ENCODE results near the gene SORCS2.

Gene SORCS2

DNA sequence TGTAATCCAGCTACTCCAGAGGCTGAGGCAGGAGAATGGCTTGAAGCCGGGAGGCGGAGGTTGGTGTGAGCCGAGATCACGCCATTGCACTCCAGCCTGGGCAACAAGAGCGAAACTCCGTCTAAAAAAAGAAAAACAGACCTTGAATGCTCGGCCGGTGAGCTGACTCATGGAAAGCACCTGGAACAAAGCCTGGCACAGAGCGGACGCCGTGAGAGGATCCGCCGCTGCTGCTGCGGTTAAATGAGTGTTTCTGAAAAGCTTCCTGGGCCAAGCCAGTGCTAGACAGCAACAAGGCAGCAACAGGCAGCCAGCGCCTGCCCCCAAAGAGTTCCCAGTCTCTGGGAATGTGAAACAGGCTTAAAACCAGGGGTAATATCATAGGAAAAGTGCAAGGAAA is 560.9 kb downstream of the SORCS2 start:
- Histone ChIP-seq H3K27ac (ENCODE audit: low read depth, low read length) (no peak overlapping the region), H3K27me3 (ENCODE audit: insufficient read depth, low read length) (no peaks in the 10 kb centered on the region), H3K9me3 (ENCODE audit: insufficient read depth, low read depth, low read length) (no peaks in the 10 kb centered on the region), H3K4ac (ENCODE audit: low read depth, low read length) (no peak overlapping the region), H3K23ac (ENCODE audit: low read length) (no peak overlapping the region), H4K12ac (ENCODE audit: low read depth, low read length) (no peak overlapping the region), H3K4me1 (ENCODE audit: control insufficient read depth in 1 of 2, insufficient read depth in 2 of 2, low read length in 2 of 2) (no peaks in the 10 kb centered on the region), H3K79me1 (ENCODE audit: low read length) (no peaks in the 10 kb centered on the region), H2BK12ac (ENCODE audit: low read length) (no peak overlapping the region), H2AK5ac (ENCODE audit: low read length) (no peak overlapping the region), H3K14ac (ENCODE audit: low read length) (no peak overlapping the region), H3K36me3 (ENCODE audit: control insufficient read depth in 1 of 2, insufficient read depth in 2 of 2, low read length in 2 of 2) (peaks cover 11% of the 10 kb centered on the region in 2 experiments), H3K4me3 (ENCODE audit: low read depth, low read length) (no peak overlapping the region), H3K9ac (ENCODE audit: low read length) (no peak overlapping the region), H4K8ac (ENCODE audit: low read depth, low read length) (no peak overlapping the region), H3K79me2 (ENCODE audit: control insufficient read depth, insufficient read depth, low read length, poor library complexity) (no peaks in the 10 kb centered on the region), H4K91ac (ENCODE audit: low read depth, low read length) (no peak overlapping the region), H2AFZ (ENCODE audit: insufficient read depth, low read length, poor library complexity) (no peak overlapping the region), H3K4me2 (ENCODE audit: low read length) (no peak overlapping the region), H3K18ac (ENCODE audit: low read length) (no peak overlapping the region), H2BK5ac (ENCODE audit: low read depth, low read length, poor library complexity) (no peak overlapping the region), H2BK120ac (ENCODE audit: insufficient read depth, low read length, poor library complexity) (no peak overlapping the region)
- no CpG with 5 or more reads among the region's 15 CpGs for WGBS (ENCODE audit: extremely low coverage, insufficient coverage, insufficient read length)
- no peak for DNase-seq

DNA sequence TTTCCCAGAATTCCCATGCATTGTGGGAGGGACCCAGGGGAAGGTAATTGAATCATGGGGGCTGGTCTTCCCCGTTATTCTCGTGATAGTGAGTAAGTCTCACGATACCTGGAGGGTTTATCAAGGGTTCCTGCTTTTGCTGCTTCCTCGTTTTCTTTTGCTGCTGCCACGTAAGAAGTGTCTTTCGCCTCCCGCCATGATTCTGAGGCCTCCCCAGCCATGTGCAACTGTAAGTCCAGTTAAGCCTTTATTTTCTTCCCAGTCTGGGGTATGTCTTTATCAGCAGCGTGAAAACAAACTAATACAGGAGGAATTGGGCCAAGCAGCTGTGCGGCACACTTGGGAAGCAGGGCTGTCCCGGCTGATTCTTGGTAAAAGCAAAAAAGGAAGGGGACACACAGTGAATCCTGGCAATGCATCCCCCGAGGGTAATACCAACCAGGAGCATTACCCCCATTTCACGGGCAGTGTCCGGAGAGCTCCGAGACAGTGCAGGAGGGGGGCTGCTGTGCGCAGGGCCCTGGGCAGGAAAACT is 561.7 kb downstream of the SORCS2 start:
- Histone ChIP-seq H3K27ac (ENCODE audit: low read depth, low read length) (no peak overlapping the region), H4K12ac (ENCODE audit: low read depth, low read length) (no peak overlapping the region), H3K4me1 (ENCODE audit: control insufficient read depth in 1 of 2, insufficient read depth in 2 of 2, low read length in 2 of 2) (no peaks in the 10 kb centered on the region), H2AFZ (ENCODE audit: insufficient read depth, low read length, poor library complexity) (no peak overlapping the region), H3K9ac (ENCODE audit: low read length) (no peak overlapping the region), H2AK5ac (ENCODE audit: low read length) (no peak overlapping the region), H3K14ac (ENCODE audit: low read length) (no peak overlapping the region), H2BK120ac (ENCODE audit: insufficient read depth, low read length, poor library complexity) (no peak overlapping the region), H4K91ac (ENCODE audit: low read depth, low read length) (no peak overlapping the region), H3K9me3 (ENCODE audit: insufficient read depth, low read depth, low read length) (no peaks in the 10 kb centered on the region), H2BK12ac (ENCODE audit: low read length) (no peak overlapping the region), H3K4me3 (ENCODE audit: low read depth, low read length) (no peak overlapping the region), H3K36me3 (ENCODE audit: control insufficient read depth in 1 of 2, insufficient read depth in 2 of 2, low read length in 2 of 2) (peaks cover 11 to 14% of the 10 kb centered on the region in 2 experiments), H3K27me3 (ENCODE audit: insufficient read depth, low read length) (no peaks in the 10 kb centered on the region), H3K79me1 (ENCODE audit: low read length) (no peaks in the 10 kb centered on the region), H2BK5ac (ENCODE audit: low read depth, low read length, poor library complexity) (no peak overlapping the region), H3K18ac (ENCODE audit: low read length) (no peak overlapping the region), H3K23ac (ENCODE audit: low read length) (no peak overlapping the region), H4K8ac (ENCODE audit: low read depth, low read length) (no peak overlapping the region), H3K4ac (ENCODE audit: low read depth, low read length) (no peak overlapping the region), H3K4me2 (ENCODE audit: low read length) (no peak overlapping the region), H3K79me2 (ENCODE audit: control insufficient read depth, insufficient read depth, low read length, poor library complexity) (no peaks in the 10 kb centered on the region)
- DNase-seq = no peak
- WGBS (ENCODE audit: extremely low coverage, insufficient coverage, insufficient read length) = no CpG with 5 or more reads among the region's 15 CpGs

DNA sequence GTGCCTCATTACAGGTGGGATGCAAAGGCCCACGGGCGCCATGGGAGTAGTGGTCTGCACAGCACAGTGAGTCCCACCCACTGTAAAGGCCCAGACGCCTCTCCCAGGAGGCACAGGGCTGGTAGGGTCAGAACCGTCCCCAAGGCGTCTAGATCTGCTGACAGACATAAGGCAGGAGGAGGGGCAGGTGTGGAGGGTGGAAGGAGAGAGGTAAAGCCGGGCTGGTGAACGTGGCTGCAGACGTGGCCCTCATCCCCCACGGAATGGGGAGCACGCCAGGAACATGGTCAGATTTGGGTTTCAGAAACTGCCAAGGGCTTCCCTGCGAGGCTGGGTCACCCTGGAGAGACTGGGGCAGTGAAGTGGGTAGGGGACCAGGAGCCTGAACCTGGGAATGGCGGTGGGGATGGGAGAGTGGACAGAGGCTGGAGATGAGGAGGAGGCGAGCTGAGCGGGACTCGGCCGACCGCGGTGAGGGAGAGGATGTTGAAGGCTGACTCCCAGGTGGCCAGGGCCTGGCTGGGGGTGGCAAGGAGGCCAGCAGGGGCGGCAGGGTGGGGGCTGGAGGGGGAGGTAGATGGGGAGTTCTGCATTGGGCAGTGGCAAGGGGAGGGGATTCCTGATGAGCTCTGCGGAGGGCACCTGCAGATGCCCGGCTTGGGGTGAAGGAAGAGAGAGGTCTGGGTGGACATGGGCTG is 562.4 kb downstream of the SORCS2 start:
- Histone ChIP-seq H3K79me2 (ENCODE audit: control insufficient read depth, insufficient read depth, low read length, poor library complexity) (no peaks in the 10 kb centered on the region), H3K9me3 (ENCODE audit: insufficient read depth, low read depth, low read length) (no peaks in the 10 kb centered on the region), H2AK5ac (ENCODE audit: low read length) (no peak overlapping the region), H3K9ac (ENCODE audit: low read length) (no peak overlapping the region), H3K4me3 (ENCODE audit: low read depth, low read length) (no peak overlapping the region), H2AFZ (ENCODE audit: insufficient read depth, low read length, poor library complexity) (no peak overlapping the region), H4K12ac (ENCODE audit: low read depth, low read length) (no peak overlapping the region), H3K36me3 (ENCODE audit: control insufficient read depth in 1 of 2, insufficient read depth in 2 of 2, low read length in 2 of 2) (peaks cover 11 to 17% of the 10 kb centered on the region in 2 experiments), H2BK12ac (ENCODE audit: low read length) (no peak overlapping the region), H3K4me2 (ENCODE audit: low read length) (no peak overlapping the region), H3K4ac (ENCODE audit: low read depth, low read length) (no peak overlapping the region), H3K27ac (ENCODE audit: low read depth, low read length) (no peak overlapping the region), H3K23ac (ENCODE audit: low read length) (no peak overlapping the region), H4K8ac (ENCODE audit: low read depth, low read length) (no peak overlapping the region), H3K14ac (ENCODE audit: low read length) (no peak overlapping the region), H3K18ac (ENCODE audit: low read length) (no peak overlapping the region), H3K79me1 (ENCODE audit: low read length) (no peaks in the 10 kb centered on the region), H2BK5ac (ENCODE audit: low read depth, low read length, poor library complexity) (no peak overlapping the region), H2BK120ac (ENCODE audit: insufficient read depth, low read length, poor library complexity) (no peak overlapping the region), H3K27me3 (ENCODE audit: insufficient read depth, low read length) (no peaks in the 10 kb centered on the region), H3K4me1 (ENCODE audit: control insufficient read depth in 1 of 2, insufficient read depth in 2 of 2, low read length in 2 of 2) (no peaks in the 10 kb centered on the region), H4K91ac (ENCODE audit: low read depth, low read length) (no peak overlapping the region)
- DNase-seq = no peak
- WGBS (ENCODE audit: extremely low coverage, insufficient coverage, insufficient read length) = no CpG with 5 or more reads among the region's 21 CpGs

DNA sequence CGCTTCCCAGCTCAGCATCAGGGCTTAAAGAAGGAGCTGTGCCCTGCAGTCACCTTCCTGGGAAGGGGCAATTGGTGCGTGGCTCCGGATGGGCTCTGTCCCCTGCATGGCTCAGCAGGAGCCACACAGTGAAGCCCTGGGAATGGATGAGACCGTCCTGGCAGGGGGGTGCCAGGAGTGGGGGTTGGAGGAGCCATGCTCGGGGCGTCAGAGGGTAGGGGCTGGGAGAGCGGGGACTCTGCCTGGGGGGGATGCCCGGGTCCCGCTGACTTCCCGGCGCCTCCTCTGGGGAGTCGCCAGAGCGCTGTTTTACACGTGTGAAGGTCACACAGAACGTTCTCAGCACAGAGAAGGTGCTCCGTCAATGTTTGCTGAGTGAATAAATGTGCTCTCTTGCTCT is 563.2 kb downstream of the SORCS2 start:
- Histone ChIP-seq H3K36me3 (ENCODE audit: control insufficient read depth in 1 of 2, insufficient read depth in 2 of 2, low read length in 2 of 2) (peaks cover 13 to 21% of the 10 kb centered on the region in 2 experiments), H2AFZ (ENCODE audit: insufficient read depth, low read length, poor library complexity) (no peak overlapping the region), H2BK5ac (ENCODE audit: low read depth, low read length, poor library complexity) (no peak overlapping the region), H3K4me2 (ENCODE audit: low read length) (no peak overlapping the region), H3K18ac (ENCODE audit: low read length) (no peak overlapping the region), H2BK120ac (ENCODE audit: insufficient read depth, low read length, poor library complexity) (no peak overlapping the region), H3K4ac (ENCODE audit: low read depth, low read length) (no peak overlapping the region), H2AK5ac (ENCODE audit: low read length) (no peak overlapping the region), H3K79me1 (ENCODE audit: low read length) (no peaks in the 10 kb centered on the region), H3K4me3 (ENCODE audit: low read depth, low read length) (no peak overlapping the region), H4K8ac (ENCODE audit: low read depth, low read length) (no peak overlapping the region), H3K4me1 (ENCODE audit: control insufficient read depth in 1 of 2, insufficient read depth in 2 of 2, low read length in 2 of 2) (no peaks in the 10 kb centered on the region), H4K12ac (ENCODE audit: low read depth, low read length) (no peak overlapping the region), H3K9ac (ENCODE audit: low read length) (no peak overlapping the region), H3K9me3 (ENCODE audit: insufficient read depth, low read depth, low read length) (no peaks in the 10 kb centered on the region), H4K91ac (ENCODE audit: low read depth, low read length) (no peak overlapping the region), H3K14ac (ENCODE audit: low read length) (no peak overlapping the region), H3K79me2 (ENCODE audit: control insufficient read depth, insufficient read depth, low read length, poor library complexity) (no peaks in the 10 kb centered on the region), H3K27me3 (ENCODE audit: insufficient read depth, low read length) (no peaks in the 10 kb centered on the region), H2BK12ac (ENCODE audit: low read length) (no peak overlapping the region), H3K27ac (ENCODE audit: low read depth, low read length) (no peak overlapping the region), H3K23ac (ENCODE audit: low read length) (no peak overlapping the region)
- no peak for DNase-seq
- WGBS (ENCODE audit: extremely low coverage, insufficient coverage, insufficient read length) = no CpG with 5 or more reads among the region's 16 CpGs

All from trophoblast cell (in vitro differentiated cells and primary cell).